ENCODE data around the gene CCDC188.

The CCDC188 gene

GRCh38 chr22:20111689-20112622, 38.9 kb downstream of the CCDC188 start:
- TF ChIP-seq, protein P1, sequence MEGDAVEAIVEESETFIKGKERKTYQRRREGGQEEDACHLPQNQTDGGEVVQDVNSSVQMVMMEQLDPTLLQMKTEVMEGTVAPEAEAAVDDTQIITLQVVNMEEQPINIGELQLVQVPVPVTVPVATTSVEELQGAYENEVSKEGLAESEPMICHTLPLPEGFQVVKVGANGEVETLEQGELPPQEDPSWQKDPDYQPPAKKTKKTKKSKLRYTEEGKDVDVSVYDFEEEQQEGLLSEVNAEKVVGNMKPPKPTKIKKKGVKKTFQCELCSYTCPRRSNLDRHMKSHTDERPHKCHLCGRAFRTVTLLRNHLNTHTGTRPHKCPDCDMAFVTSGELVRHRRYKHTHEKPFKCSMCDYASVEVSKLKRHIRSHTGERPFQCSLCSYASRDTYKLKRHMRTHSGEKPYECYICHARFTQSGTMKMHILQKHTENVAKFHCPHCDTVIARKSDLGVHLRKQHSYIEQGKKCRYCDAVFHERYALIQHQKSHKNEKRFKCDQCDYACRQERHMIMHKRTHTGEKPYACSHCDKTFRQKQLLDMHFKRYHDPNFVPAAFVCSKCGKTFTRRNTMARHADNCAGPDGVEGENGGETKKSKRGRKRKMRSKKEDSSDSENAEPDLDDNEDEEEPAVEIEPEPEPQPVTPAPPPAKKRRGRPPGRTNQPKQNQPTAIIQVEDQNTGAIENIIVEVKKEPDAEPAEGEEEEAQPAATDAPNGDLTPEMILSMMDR (IDR thresholded peaks at IDR 0.05; ENCODE audit: insufficient read depth, low read depth, low read length, missing control alignments): no peak
- no peak overlapping the region for H3K4me3 ChIP-seq (ENCODE audit: low read length)
- no peak for DNase-seq (ENCODE audit: low read depth)

- TF ChIP-seq, protein P1 (IDR thresholded peaks at IDR 0.05; ENCODE audit: insufficient read depth, low read depth, low read length, missing control alignments): peak; percentile 39
- peak; percentile 32 for DNase-seq (ENCODE audit: low read depth)
- no peak overlapping the region for H3K4me3 ChIP-seq (ENCODE audit: low read length)
Observed at GRCh38 chr22:20111045-20111688, 39.7 kb downstream of the CCDC188 start.

GRCh38 chr22:20110359-20110985, 40.4 kb downstream of the CCDC188 start:
- DNase-seq (ENCODE audit: low read depth): no peak
- no peak overlapping the region for H3K4me3 ChIP-seq (ENCODE audit: low read length)
- TF ChIP-seq, protein P1 (IDR thresholded peaks at IDR 0.05; ENCODE audit: insufficient read depth, low read depth, low read length, missing control alignments): no peak

DNA sequence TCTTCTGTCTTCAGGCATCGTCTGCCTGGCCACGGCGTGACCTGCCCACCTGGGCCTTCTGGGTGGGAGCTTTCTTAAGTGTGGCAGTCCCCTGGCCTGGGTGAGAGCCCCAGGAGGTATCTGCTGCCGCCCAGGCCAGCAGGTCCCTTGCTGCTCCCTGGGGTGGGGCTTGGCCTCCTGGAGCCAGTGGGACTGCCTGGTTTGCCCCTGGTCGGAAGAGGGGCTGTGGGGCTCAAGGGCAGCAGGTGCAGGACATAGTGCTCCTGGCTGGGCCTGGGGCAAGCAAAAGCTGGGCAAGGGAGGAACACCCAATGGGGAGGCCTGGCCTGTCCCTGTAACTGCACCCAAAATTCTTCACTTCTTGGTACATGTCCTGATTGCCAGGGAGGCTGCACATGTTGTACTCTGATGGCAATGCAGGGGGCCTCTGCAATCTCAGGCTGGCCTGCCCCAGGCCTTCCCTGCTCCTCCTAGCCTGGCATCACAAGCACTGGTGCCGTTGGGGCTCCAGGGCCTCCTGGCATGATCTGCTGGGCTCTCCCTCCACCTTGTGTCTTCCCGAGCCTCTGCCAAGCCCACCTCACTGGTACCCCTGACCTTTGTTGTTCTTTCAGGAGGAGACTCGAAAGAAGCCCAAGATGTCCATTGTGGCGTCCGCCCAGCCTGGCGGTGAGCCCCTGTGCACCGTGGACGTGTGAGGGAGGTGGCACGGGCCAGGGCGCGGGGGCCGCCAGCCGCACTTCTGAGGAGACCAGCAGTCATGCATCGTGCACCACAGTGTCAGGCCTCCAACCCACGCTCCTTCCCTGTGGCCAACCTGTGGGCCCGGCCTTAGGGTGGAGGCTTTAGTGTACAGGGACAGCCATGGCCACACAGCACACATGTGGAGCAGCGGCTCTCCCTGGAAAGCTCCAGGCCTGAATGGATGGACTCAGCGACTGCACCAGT, 41.2 kb downstream of the CCDC188 start:
- no peak overlapping the region for H3K4me3 ChIP-seq (ENCODE audit: low read length)
- TF ChIP-seq, protein P1 (IDR thresholded peaks at IDR 0.05; ENCODE audit: insufficient read depth, low read depth, low read length, missing control alignments): no peak
- DNase-seq (ENCODE audit: low read depth): no peak

GRCh38 chr22:20108757-20109230, 42.1 kb downstream of the CCDC188 start:
- DNase-seq (ENCODE audit: low read depth): no peak
- no peak overlapping the region for H3K4me3 ChIP-seq (ENCODE audit: low read length)
- TF ChIP-seq, protein P1 (IDR thresholded peaks at IDR 0.05; ENCODE audit: insufficient read depth, low read depth, low read length, missing control alignments): no peak
